HUES48 (cell line): ENCODE results near the gene CUX1.

Source experiments
- H3K27ac ChIP-seq: one replicate; pipeline ENCODE4 v1.7.0; 2013; ENCODE audit warnings: low read depth, low read length, inconsistent platforms
- H3K27me3 ChIP-seq: 2 replicates; pipeline ENCODE4 v1.6.1; 2013; ENCODE audit warnings: mild to moderate bottlenecking, low read length; ENCODE audit not compliant: control insufficient read depth, insufficient read depth
- H3K36me3 ChIP-seq: 2 replicates; pipeline ENCODE4 v1.6.1; 2013; ENCODE audit warnings: low read length; ENCODE audit not compliant: control insufficient read depth, insufficient read depth
- H3K4me1 ChIP-seq: 2 replicates; pipeline ENCODE4 v1.6.1; 2013; ENCODE audit warnings: mild to moderate bottlenecking, low read length; ENCODE audit not compliant: control insufficient read depth, insufficient read depth
- H3K4me3 ChIP-seq: 2 replicates; pipeline ENCODE4 v1.5.1; 2013; ENCODE audit warnings: mild to moderate bottlenecking, low read depth, low read length
- H3K9ac ChIP-seq: 2 replicates; pipeline ENCODE4 v1.6.1; 2013; ENCODE audit warnings: mild to moderate bottlenecking, low read depth, low read length, moderate library complexity
- H3K9me3 ChIP-seq: 2 replicates; pipeline ENCODE4 v1.6.1; 2013; ENCODE audit warnings: low read length; ENCODE audit not compliant: control insufficient read depth, insufficient read depth

CUX1 gene

DNA sequence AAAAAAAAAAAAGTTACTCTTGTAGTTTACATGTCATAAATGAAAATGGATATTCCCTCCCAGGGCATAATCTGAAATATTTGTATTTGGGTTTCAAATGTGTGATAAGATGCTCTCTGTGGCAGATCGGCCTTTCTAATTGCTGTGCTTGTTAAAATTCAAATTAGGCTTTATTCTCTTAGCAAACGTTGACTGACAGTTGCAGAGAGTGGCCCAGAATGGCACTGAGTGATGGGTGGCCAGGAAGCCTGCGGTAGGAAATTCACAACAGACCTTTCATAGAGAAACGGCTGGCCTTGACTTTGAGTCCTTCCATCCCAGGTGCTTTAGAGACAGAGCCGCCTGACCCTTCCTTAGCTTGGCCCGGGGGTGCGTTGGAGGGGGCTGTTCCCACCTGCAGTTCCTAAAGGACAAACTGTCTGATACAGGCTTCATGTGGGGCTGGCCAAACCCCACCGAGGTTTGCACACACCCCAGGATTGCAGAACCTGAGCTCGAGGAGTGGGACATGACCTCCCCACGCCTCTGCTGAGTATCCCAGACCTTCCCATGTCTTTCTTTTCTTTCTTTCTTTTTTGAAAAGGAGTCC, 152.7 kb downstream of the CUX1 start:
- Histone ChIP-seq H3K9ac (no peak overlapping the region), H3K4me3 (no peak overlapping the region), H3K36me3 (no peaks in the 10 kb centered on the region; the same call in 1 of the 2 replicates), H3K9me3 (no peaks in the 10 kb centered on the region), H3K27me3 (no peaks in the 10 kb centered on the region), H3K27ac (no peak overlapping the region), H3K4me1 (no peaks in the 10 kb centered on the region)

- Histone ChIP-seq H3K9me3 (no peaks in the 10 kb centered on the region), H3K4me3 (no peak overlapping the region), H3K4me1 (no peaks in the 10 kb centered on the region), H3K9ac (no peak overlapping the region), H3K36me3 (no peaks in the 10 kb centered on the region; the same call in 1 of the 2 replicates), H3K27ac (no peak overlapping the region), H3K27me3 (no peaks in the 10 kb centered on the region)
Observed at GRCh38 chr7:101970801-101971200, 153.4 kb downstream of the CUX1 start.

GRCh38 chr7:101971457-101971856, 154.0 kb downstream of the CUX1 start:
- no peaks in the 10 kb centered on the region for H3K4me1 ChIP-seq
- H3K9me3 ChIP-seq: no peaks in the 10 kb centered on the region
- no peak overlapping the region for H3K27ac ChIP-seq
- no peaks in the 10 kb centered on the region; the same call in 1 of the 2 replicates for H3K36me3 ChIP-seq
- no peaks in the 10 kb centered on the region for H3K27me3 ChIP-seq
- no peak overlapping the region for H3K9ac ChIP-seq
- H3K4me3 ChIP-seq: no peak overlapping the region

GRCh38 chr7:101972627-101973026, 155.2 kb downstream of the CUX1 start:
- H3K27ac ChIP-seq: no peak overlapping the region
- H3K9me3 ChIP-seq: no peaks in the 10 kb centered on the region
- no peaks in the 10 kb centered on the region for H3K4me1 ChIP-seq

GRCh38 chr7:101973130-101973529, 155.7 kb downstream of the CUX1 start:
- no peaks in the 10 kb centered on the region for H3K9me3 ChIP-seq
- H3K4me3 ChIP-seq: no peak overlapping the region
- no peak overlapping the region for H3K9ac ChIP-seq
- H3K27me3 ChIP-seq: no peaks in the 10 kb centered on the region
- H3K36me3 ChIP-seq: no peaks in the 10 kb centered on the region; the same call in 1 of the 2 replicates
- no peak overlapping the region for H3K27ac ChIP-seq
- H3K4me1 ChIP-seq: no peaks in the 10 kb centered on the region

More at GRCh38 chr7:101972627-101973026, 155.2 kb downstream of the CUX1 start:
- no peaks in the 10 kb centered on the region for H3K27me3 ChIP-seq
- no peak overlapping the region for H3K9ac ChIP-seq
- H3K36me3 ChIP-seq: no peaks in the 10 kb centered on the region; the same call in 1 of the 2 replicates
- no peak overlapping the region for H3K4me3 ChIP-seq

DNA sequence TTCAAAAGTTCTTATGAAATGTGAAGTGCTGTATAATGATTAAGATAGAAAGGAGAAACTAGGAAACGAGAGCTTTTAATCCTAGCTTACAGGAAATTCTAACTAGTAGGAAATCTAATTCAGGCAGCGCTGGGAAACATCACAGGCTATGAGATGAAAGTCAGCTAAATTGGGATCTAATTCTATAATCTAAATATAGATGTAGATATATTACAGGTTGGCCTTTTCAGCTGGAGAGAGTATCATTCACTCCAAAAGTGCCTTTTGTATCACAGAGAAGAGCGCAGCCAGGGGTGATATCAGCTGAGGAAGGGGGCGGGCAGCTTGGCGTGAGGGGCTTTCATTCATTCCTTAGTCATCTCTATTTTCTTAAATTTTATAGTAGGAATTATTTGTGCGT, 157.0 kb downstream of the CUX1 start:
- Histone ChIP-seq H3K4me3 (no peak overlapping the region), H3K9me3 (no peaks in the 10 kb centered on the region), H3K27me3 (no peaks in the 10 kb centered on the region), H3K36me3 (no peaks in the 10 kb centered on the region; the same call in 1 of the 2 replicates), H3K27ac (no peak overlapping the region), H3K9ac (no peak overlapping the region), H3K4me1 (no peaks in the 10 kb centered on the region)

GRCh38 chr7:101975046-101975445, 157.6 kb downstream of the CUX1 start:
- no peaks in the 10 kb centered on the region for H3K27me3 ChIP-seq
- H3K36me3 ChIP-seq: no peaks in the 10 kb centered on the region; the same call in 1 of the 2 replicates
- no peaks in the 10 kb centered on the region for H3K4me1 ChIP-seq
- H3K4me3 ChIP-seq: no peak overlapping the region
- H3K9ac ChIP-seq: no peak overlapping the region
- H3K27ac ChIP-seq: no peak overlapping the region
- no peaks in the 10 kb centered on the region for H3K9me3 ChIP-seq

GRCh38 chr7:101976411-101976810, 159.0 kb downstream of the CUX1 start:
- no peaks in the 10 kb centered on the region for H3K9me3 ChIP-seq
- no peak overlapping the region for H3K9ac ChIP-seq
- no peak overlapping the region for H3K27ac ChIP-seq
- H3K36me3 ChIP-seq: no peaks in the 10 kb centered on the region; the same call in 1 of the 2 replicates
- H3K27me3 ChIP-seq: no peaks in the 10 kb centered on the region
- H3K4me1 ChIP-seq: no peaks in the 10 kb centered on the region
- no peak overlapping the region for H3K4me3 ChIP-seq

GRCh38 chr7:101977249-101977648, 159.8 kb downstream of the CUX1 start:
- no peaks in the 10 kb centered on the region; the same call in 1 of the 2 replicates for H3K36me3 ChIP-seq
- no peaks in the 10 kb centered on the region for H3K4me1 ChIP-seq
- no peak overlapping the region for H3K27ac ChIP-seq
- H3K27me3 ChIP-seq: no peaks in the 10 kb centered on the region
- no peak overlapping the region for H3K9ac ChIP-seq
- H3K4me3 ChIP-seq: no peak overlapping the region
- H3K9me3 ChIP-seq: no peaks in the 10 kb centered on the region

DNA sequence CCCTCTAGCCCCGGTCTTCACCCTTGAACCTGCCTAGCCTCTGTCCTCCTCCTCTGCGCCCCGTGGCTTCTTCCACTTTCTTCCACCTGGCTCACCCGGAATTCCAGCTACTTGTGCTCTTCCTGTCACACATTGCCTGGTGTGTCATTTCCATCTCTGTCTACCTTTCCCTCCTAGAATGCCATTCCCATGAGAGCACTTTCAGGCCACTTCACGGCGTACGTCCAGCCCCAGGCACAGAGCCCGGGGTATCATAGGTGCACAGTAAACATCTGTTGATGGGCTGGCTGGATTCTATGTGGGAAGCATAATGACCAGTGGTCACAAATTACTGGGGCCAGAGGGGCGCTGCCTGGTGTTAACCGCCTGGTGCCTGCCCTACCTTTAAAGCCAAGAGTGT, 161.3 kb downstream of the CUX1 start:
- no peak overlapping the region for H3K27ac ChIP-seq
- 0 out of 2 replicates have a peak, but pooled peaks cover 7% of the 10 kb centered on the region for H3K9me3 ChIP-seq
- H3K9ac ChIP-seq: no peak overlapping the region
- H3K27me3 ChIP-seq: no peaks in the 10 kb centered on the region
- no peaks in the 10 kb centered on the region for H3K4me1 ChIP-seq
- no peak overlapping the region for H3K4me3 ChIP-seq
- H3K36me3 ChIP-seq: no peaks in the 10 kb centered on the region; the same call in 1 of the 2 replicates

GRCh38 chr7:101983147-101983811, 165.9 kb downstream of the CUX1 start:
- H3K4me3 ChIP-seq: no peak overlapping the region
- H3K4me1 ChIP-seq: peaks cover 23% of the 10 kb centered on the region
- H3K27me3 ChIP-seq: no peaks in the 10 kb centered on the region
- H3K36me3 ChIP-seq: no peaks in the 10 kb centered on the region; the same call in 1 of the 2 replicates
- H3K9ac ChIP-seq: no peak overlapping the region
- 0 out of 2 replicates have a peak, but pooled peaks cover 7% of the 10 kb centered on the region for H3K9me3 ChIP-seq
- no peak overlapping the region for H3K27ac ChIP-seq
